CD1c-positive myeloid dendritic cell (primary cell): ENCODE measurements around the gene TXNDC12.
A peak's percentile ranks its signal among the peaks of the same experiment; 100 is the strongest.

Experiments used
- DNase-seq: peaks from one replicate; pipeline ENCODE4 v3.0.0-alpha.2; 2016; ENCODE audit errors: extremely low spot score

TXNDC12 gene

DNA sequence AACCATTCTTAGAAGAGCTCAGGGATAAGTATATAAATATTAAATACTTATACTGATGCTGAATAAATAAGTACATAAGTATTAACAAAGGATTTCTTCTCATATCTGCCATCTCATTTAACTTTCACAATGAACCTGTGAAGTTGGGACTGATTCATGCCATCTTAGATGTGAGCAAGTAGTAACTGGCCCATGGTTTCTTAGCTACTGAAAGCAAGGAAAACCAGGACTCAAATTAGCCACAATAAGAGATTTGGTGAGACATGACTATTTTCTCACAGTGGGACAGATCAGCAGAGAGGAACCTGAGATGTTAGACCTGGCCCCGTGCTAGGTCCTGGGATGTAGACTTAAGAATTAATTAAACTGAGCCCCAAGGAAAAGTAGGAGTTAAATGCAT, 56.3 kb downstream of the TXNDC12 start:
- DNase-seq, result no peak

DNA sequence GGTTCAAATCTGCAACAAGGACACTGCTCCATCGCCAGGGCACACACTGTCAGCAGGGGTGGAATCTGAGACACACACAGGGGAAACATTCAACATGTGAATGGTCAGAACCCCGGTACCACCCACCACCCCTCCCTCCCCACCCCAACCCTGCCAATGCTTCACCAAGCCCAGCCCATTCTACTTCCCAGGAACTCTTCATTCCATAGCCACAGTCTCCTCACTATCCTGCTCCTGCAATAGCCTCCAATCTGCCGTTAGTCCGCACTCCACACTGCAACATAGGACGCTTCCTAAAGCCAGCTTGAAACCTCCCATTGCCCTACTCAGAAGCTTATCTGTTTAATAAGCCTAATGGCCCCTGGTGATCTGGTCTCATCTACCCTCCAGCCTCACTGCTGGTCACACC, 57.0 kb downstream of the TXNDC12 start:
- DNase-seq, result no peak

DNA sequence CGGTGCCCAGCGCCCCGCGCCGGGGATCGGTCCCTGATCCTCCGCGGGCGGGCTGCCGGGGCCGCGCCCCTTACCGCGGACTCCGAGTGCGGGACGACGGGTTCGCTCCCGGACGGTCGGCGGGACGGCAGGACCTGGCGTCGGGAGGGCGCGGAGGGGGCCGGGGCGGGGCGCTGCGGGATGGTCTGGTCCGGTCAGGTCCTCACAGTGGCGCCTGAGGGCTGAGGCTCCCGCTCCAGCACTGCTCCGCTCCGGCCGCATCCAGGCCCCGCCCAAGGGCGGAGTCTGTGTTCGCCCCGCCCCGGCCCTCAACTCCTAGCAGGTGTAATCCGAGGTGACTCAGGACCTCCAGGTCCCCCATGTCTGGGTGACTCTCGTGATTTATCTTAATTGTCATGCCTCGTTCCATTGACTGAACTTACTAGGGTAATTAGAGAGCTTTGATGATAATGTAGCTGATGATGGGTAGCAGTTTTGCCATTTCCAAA, 64.5 kb downstream of the TXNDC12 start, which contains the start of gene RAB3B:
Gene RAB3B, minus strand, starts transcription at position 223 of the 488 bp plus-strand sequence. CDS start 13,583 bp downstream, outside the sequence.
- peak; percentile 28 for DNase-seq

DNA sequence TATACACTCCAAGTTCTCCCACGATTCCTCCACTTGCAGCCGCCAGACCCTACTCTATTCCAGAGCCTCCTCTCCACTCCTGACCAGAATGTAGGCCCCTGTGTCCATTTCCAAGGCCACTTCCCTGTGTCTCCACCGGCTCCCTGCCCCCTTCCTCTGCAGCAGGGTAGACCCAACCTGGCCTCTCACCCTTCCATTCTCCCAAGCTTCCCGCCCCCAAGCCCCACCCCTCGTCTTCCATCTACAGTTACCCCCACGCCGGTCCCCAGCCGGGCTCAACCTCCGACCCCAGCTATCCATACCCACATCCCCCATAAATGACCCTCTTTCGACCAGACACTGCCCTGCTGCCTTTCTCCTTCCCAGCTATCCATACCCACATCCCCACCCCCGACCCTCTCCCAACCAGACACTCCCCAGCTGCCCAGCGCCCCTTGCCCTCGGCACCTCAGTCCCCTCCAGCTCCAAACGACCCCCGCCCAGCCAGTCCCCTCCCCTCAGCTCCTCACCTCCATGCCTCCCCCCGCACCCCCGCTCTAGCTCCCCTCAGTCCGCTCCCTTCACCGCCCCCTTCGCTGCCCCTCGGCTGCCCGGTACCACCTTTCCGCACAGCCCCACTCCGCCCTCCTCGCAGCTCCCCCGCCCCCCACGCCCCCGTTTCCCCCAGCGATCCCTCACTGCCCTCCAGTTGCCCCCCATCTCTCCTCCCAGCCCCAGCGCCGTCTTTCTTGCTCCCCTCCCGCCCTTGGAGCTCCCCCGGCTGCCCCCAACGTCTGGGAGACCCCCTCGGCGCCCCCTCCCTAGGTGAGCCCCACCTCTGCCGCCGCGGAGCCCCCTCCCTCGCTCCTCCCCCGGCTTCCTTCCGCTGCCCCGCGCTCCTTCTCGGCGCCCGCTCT, 65.2 kb downstream of the TXNDC12 start:
- DNase-seq, result no peak

DNA sequence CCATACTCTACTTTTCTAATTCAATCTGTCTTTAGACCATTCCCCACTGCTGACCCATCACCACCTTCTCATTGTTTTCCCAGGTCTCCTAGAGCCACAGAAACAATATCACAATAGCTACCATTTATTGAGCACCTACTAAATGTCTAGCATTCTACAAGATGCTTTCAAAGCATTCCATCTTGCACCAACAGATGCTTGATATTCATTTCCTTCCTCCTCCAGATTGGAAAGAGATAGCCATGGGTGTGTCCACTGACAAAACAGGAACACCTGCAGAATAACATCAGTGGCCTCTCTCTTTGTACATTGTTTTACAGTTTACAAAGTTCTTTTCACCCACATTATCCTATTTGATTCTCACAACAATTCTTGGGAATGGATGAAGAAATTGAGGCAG, 66.7 kb downstream of the TXNDC12 start:
- DNase-seq, result no peak

DNA sequence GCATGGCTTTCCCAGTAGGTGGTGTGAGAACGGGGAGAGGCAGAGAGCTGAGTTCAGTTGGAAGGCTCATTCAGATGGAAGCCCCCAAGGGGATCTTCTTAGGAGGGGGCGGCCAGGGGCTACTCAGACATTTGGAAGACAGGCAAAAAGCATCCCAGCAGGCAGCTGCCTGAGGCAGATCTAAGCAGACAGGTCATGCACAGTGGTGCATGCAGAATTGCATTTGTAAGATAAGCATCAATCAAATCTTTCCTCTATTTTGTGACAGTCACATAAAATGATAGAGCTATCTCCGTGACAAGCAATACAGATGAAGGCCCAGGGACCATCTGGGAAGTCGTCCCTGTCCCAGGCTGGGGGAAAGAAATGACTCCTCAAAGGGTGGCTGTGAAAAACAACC, 68.3 kb downstream of the TXNDC12 start:
- DNase-seq, result no peak

DNA sequence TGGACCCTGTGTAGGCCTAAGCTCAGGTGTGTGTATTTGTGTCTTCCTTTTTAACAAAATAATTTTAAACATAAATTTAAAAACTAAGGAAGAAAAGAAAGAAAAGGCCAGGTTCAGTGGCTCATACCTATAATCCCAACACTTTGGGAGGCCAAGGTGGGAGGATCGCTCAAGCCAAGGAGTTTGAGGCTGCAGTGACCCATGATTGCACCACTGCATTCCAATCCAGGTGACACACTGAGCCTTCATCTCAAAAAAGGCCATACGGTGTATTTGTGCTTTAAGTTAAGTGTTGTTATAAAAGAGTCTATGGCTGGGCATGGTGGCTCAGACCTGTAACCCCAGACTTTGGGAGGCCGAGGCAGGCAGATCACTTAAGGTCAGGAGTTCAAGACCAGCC, 72.8 kb downstream of the TXNDC12 start:
- no peak for DNase-seq

DNA sequence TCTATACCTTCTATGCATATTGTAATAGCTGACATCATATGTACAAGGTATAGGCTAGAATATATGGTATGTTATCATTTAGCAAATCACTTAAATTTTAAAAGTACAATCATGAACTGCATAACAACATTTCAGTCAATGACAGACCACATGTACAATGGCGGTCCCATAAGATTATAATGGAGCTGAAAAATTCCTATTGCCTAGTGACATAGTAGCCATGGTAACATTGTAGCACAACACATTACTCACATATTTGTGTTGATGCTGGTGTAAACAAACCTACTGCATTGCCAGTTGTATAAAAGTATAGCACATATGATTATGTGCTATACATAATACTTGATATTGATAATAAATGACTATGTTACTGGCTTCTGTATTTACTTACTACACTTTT, 73.4 kb downstream of the TXNDC12 start:
- no peak for DNase-seq

DNA sequence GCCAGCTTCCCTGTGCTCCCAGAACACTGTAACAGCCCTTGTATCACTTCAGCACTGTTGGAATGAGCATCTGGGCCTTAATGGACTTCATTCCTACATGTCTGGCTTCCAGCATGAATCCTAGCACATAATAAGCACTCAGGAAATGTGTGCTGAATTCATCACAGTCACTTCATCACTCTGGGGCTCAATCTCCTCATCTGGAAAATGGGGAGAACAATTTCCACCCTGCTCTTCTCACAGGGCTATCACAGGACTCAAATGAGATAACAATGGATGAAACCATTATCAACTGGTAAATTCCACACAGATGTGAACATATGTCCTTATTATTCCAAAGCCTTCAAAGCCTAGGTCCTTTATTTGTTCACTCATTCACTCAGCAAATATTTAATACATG, 76.9 kb downstream of the TXNDC12 start:
- no peak for DNase-seq

DNA sequence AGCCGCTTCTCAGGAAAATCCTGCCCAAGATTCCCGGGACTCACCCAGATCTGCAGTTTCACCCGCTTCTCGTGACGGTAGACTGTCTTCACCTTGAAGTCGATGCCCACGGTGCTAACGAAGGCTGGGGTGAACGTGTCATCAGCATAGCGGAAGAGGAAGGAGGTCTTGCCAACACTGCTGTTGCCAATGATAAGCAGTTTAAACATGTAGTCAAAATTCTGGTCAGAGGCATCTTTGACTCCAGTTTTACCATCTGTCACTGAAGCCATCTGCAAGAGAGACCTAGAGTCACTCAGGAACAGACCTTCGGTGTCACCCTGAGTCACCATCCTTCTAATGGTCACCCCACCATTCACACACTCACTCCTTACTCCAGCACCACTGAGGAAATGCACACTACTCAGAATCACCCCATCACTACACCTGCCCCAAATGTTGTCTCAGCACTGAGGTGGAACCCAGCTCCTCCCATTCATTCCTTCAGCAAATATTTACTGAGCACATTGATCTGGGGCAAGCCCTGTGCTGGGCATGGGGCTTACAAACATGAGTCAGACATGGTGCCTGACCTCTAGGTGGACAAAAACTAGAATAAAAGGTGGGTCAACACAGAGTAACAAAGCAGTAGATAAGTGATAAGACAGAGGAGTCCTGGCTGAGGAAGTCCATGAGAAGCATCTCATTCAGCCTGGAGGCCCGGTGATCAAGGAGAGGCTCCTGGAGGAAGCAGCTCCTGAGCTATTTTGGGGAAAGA, 78.0 kb downstream of the TXNDC12 start:
- no peak for DNase-seq

DNA sequence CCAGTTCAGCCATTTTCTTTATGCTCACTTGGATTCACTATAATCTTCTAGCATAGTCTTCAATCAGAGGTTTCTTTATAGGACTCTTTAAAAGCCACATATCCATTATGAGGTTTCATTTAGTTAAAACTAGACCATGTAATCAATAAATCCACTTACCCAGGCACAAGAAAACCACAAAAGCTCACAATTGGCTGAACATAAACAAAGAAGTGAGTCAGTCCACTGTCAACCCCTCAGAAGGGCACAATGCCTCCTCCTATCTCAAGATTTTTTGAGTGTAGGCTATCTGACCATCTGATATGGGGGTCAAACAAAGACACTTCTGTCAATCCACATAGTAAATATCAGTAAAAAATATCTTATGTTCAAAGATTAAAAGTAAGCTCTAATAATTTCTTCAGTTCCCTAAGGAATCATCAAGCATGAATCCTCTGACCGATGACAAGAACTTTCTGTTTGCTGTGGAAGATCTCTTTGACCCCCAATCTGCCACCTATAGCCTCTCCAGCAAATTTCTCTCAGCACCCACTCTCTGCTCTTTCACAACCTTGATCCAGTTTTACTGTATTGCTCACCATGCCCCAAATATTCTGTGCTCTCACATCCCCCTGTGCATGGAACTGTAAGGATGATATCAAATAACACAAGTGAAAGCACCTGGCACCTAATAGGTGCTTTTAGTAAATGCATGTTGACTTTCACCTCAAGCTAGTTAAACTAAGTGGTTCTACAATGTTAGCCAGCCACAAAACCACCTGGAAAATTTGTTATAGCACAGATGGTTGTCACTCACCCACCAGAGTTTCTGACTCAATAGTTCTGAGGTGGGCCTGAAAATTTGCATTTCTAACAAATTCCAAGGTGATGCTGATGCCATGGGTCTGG, 81.2 kb downstream of the TXNDC12 start:
- DNase-seq, result no peak
